KMS-11 (cell line): Measurements from ENCODE around the gene CHDH.

Experiments
- H2AFZ ChIP-seq: fragments of 200-600 bp; sonication (generic); 2 replicates; pipeline ENCODE4 v1.6.1; 2016; ENCODE audit warnings: antibody characterized with exemption, mixed run types, low read depth
- H3K27ac ChIP-seq: fragments of 200-600 bp; sonication (generic); 2 replicates; pipeline ENCODE4 v1.6.1; 2016; ENCODE audit warnings: mild to moderate bottlenecking, mixed run types
- H3K27me3 ChIP-seq: fragments of 200-600 bp; sonication (generic); 2 replicates; pipeline ENCODE4 v1.6.1; 2017; ENCODE audit warnings: mild to moderate bottlenecking, low read depth, mixed run types, moderate library complexity; ENCODE audit not compliant: insufficient read depth
- H3K36me3 ChIP-seq: fragments of 200-600 bp; sonication (generic); 2 replicates; pipeline ENCODE4 v1.6.1; 2017; ENCODE audit warnings: mild to moderate bottlenecking, mixed run types; ENCODE audit not compliant: insufficient read depth
- H3K4me1 ChIP-seq: fragments of 200-600 bp; sonication (generic); 2 replicates; pipeline ENCODE4 v1.6.1; 2016; ENCODE audit warnings: mild to moderate bottlenecking, low read depth, mixed run types; ENCODE audit not compliant: poor library complexity, severe bottlenecking
- H3K4me2 ChIP-seq: fragments of 200-600 bp; sonication (generic); 2 replicates; pipeline ENCODE4 v1.7.0; 2016; ENCODE audit warnings: mild to moderate bottlenecking, mixed run types
- H3K4me3 ChIP-seq: fragments of 200-600 bp; sonication (generic); IDR thresholded peaks from 2 replicates; pipeline ENCODE4 v1.6.1; 2017; ENCODE audit warnings: low read depth, low read length, mixed read lengths; ENCODE audit not compliant: insufficient read depth
- H3K79me2 ChIP-seq: fragments of 200-600 bp; sonication (generic); 2 replicates; pipeline ENCODE4 v1.6.1; 2016; ENCODE audit warnings: low read depth, mixed run types; ENCODE audit not compliant: insufficient read depth
- H3K9ac ChIP-seq: fragments of 200-600 bp; sonication (generic); 2 replicates; pipeline ENCODE4 v1.6.1; 2016; ENCODE audit warnings: mild to moderate bottlenecking, mixed run types
- H4K20me1 ChIP-seq: fragments of 200-600 bp; sonication (generic); 2 replicates; pipeline ENCODE4 v1.6.1; 2016; ENCODE audit warnings: mild to moderate bottlenecking, mixed run types; ENCODE audit not compliant: insufficient read depth
- TF ChIP-seq, protein P1 (sequence below): fragments of 200-600 bp; sonication (generic); conservative IDR thresholded peaks from 2 replicates; pipeline ENCODE4 v1.6.1; 2017; ENCODE audit warnings: low read depth, mild to moderate bottlenecking, antibody characterized with exemption, low read length, moderate library complexity, mixed read lengths

Gene CHDH

DNA sequence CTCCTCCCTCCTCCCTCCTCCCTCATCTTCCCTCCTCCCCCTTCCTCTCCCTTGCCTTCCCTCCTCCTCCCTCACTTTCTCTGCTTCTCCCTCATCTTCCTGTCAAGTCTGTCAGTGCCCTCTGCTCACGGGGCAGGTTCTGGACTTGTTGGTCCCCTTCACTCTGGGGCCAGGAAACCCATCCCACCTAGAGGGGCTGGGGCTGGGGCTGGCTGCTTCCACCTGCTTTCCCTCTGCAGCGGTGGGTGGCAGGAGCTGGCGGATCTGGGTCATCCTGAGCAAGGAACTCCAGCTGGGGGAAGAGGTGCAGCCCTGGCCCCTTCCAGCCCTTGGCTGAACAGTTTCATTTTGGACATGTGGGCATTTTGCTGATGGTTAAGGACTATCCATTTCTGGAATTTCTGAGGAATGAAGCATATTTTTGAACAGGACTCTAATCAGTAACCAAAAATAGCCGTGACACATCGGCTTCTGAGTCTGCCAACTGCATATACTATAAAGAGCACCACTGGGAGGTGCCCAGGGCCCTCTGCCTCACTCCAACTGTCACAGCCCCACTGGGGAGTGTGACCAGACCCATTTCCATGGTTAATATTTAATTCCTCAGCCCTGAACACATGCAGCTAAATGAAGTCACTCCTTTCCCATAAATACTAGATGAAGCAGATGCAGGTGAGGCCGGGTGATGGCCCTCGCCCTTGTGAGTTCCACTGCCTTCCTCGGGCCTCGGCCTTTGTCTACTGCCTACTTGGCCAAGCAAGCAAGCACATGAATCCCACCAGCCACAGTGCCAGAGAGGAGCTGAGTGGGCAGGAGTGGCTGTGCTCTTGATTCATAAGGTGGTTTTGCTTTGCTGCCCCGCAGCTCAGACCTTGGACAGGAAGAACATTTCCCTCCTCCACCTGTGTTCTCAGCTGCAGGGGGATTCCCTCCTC, 39.8 kb downstream of the CHDH start:
- Histone ChIP-seq H3K36me3 (no peaks in the 10 kb centered on the region), H3K27ac (no peak overlapping the region), H4K20me1 (no peaks in the 10 kb centered on the region), H3K27me3 (no peaks in the 10 kb centered on the region), H3K4me2 (no peak overlapping the region), H3K4me3 (no peak overlapping the region), H3K79me2 (no peaks in the 10 kb centered on the region), H2AFZ (no peak overlapping the region), H3K4me1 (no peaks in the 10 kb centered on the region), H3K9ac (no peak overlapping the region)
- TF ChIP-seq, protein P1, sequence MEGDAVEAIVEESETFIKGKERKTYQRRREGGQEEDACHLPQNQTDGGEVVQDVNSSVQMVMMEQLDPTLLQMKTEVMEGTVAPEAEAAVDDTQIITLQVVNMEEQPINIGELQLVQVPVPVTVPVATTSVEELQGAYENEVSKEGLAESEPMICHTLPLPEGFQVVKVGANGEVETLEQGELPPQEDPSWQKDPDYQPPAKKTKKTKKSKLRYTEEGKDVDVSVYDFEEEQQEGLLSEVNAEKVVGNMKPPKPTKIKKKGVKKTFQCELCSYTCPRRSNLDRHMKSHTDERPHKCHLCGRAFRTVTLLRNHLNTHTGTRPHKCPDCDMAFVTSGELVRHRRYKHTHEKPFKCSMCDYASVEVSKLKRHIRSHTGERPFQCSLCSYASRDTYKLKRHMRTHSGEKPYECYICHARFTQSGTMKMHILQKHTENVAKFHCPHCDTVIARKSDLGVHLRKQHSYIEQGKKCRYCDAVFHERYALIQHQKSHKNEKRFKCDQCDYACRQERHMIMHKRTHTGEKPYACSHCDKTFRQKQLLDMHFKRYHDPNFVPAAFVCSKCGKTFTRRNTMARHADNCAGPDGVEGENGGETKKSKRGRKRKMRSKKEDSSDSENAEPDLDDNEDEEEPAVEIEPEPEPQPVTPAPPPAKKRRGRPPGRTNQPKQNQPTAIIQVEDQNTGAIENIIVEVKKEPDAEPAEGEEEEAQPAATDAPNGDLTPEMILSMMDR, result no peak

DNA sequence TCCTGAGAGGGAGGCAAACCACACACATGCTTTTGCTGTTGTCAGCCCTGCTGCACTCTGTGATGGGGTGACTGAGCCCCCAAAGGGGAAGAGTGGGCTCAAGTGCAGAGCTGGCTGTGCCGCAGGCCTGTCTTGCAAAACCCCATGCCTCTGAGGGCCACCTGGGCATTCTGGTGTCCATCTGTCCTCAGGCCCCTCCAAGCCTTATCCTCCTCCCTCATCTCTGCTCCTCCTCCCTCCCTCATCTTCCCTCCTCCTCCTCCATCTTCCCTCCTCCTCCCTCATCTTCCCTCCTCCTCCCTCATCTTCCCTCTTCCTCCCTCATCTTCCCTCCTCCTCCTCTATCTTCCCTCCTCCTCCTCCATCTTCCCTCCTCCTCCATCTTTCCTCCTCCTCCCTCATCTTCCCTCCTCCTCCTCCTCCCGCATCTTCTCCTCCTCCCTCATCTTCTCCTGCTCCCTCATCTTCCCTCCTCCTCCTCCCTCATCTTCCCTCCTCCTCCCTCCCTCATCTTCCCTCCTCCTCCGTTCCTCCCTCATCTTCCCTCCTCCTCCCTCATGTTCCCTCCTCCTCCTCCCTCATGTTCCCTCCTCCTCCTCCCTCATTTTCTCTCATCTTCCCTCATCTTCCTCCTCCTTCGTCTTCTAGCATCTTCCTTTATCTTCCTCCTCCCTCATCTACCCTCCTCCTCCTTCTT, 40.6 kb downstream of the CHDH start:
- H2AFZ ChIP-seq, result no peak overlapping the region
- no peak overlapping the region for H3K9ac ChIP-seq
- H4K20me1 ChIP-seq, result no peaks in the 10 kb centered on the region
- no peaks in the 10 kb centered on the region for H3K36me3 ChIP-seq
- no peaks in the 10 kb centered on the region for H3K4me1 ChIP-seq
- H3K27me3 ChIP-seq, result no peaks in the 10 kb centered on the region
- no peak overlapping the region for H3K4me3 ChIP-seq
- no peaks in the 10 kb centered on the region for H3K79me2 ChIP-seq
- TF ChIP-seq, protein P1, result no peak
- no peak overlapping the region for H3K27ac ChIP-seq
- H3K4me2 ChIP-seq, result no peak overlapping the region

DNA sequence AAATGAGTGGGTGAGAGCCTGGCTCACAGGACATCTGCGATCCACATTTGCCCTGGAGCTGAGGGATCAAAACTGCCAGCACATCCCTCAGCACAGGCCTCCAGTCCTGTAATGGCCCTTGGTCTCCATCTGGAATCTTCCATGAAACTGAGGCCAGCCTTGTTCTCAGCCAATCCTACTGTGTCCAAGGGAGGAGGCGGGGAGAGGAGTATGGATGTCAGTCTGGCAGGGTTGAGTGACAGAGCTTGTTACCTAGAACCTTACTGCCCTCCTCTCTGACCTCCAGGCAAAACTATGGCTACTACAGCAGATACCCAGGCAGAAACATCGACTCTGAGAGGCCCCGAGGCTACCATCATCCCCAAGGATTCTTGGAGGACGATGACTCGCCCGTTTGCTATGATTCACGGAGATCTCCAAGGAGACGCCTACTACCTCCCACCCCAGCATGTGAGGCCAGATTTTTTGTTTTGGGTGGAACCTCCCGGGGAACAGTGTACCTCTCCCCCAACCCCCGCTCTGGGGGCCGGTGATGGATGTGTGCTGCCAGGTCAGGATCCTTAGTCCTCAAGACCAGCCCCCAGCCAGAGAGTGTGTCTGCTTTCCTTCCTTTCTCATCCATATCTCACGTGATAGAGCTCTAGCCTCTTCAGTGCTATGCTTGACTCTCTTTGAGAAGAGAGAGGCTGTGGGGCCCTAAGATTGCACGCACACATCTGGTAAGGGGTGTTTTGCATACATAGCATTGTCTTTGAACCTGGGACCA, 41.3 kb downstream of the CHDH start:
- Histone ChIP-seq H3K4me1 (no peaks in the 10 kb centered on the region), H3K9ac (no peak overlapping the region), H3K79me2 (no peaks in the 10 kb centered on the region), H3K4me3 (no peak overlapping the region), H3K27ac (no peak overlapping the region), H3K4me2 (no peak overlapping the region), H4K20me1 (no peaks in the 10 kb centered on the region), H3K36me3 (no peaks in the 10 kb centered on the region), H2AFZ (no peak overlapping the region), H3K27me3 (no peaks in the 10 kb centered on the region)
- TF ChIP-seq, protein P1, result no peak

DNA sequence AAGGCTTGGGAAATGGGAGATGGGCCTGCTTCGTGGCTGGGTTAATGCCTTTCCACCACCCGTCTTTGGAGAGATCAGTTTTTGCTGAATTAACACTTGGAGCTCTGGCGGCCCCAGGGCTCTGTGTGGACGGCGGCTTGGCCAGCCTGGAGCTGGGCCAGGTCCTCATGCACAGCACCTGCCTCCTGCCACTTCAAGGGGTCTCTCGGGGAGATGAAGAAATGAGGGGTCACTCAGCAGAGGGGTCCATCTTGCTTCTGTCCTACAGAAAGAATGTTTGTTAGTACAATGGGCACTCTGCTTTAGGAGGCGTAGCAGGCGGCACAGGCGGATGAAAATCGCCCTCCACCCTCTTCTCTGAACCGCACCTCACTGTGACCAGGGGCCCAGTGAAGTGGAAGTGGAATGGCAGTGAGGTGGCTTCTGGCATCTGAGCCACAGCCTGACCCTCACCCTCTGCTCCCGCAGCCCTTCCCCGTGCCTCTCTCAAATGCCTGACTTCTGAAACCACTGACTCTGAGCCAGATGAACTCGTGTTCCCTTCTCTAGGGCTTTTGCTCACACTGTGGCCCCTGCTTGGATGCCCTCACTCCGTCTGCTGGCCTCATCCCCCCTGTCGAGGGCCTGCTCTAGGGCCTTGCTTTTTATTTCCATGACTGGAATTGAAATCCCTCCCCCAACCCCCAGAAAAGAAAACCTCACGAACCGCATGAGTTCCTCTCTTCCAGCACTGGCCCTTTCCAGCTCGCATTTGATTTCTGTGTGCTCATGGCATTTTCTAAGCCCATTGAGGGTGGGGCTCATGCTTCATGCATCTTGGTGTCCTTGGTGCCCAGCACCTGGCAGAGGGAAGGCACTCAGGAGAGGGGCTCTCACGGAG, 42.2 kb downstream of the CHDH start:
- no peak overlapping the region for H3K27ac ChIP-seq
- H3K36me3 ChIP-seq, result no peaks in the 10 kb centered on the region
- H3K79me2 ChIP-seq, result no peaks in the 10 kb centered on the region
- no peaks in the 10 kb centered on the region for H3K27me3 ChIP-seq
- TF ChIP-seq, protein P1, result no peak
- no peak overlapping the region for H3K4me3 ChIP-seq
- H2AFZ ChIP-seq, result no peak overlapping the region
- H4K20me1 ChIP-seq, result no peaks in the 10 kb centered on the region
- no peak overlapping the region for H3K4me2 ChIP-seq
- no peak overlapping the region for H3K9ac ChIP-seq
- no peaks in the 10 kb centered on the region for H3K4me1 ChIP-seq
